HG03039 (cell line): ENCODE measurements around the gene OR10H3.
"Not testable (repeated sequence)": the region's sequence is repeated elsewhere in the genome, so short reads cannot be mapped to it uniquely, and the experiment has no call there.

Experiments used
- ATAC-seq: cut with Tn5 transposase; IDR thresholded peaks from one replicate; pipeline ENCODE4 v1.9.1; 2021; ENCODE audit warnings: mild to moderate bottlenecking, moderate library complexity; ENCODE audit not compliant: unreplicated experiment

The OR10H3 gene, protein sequence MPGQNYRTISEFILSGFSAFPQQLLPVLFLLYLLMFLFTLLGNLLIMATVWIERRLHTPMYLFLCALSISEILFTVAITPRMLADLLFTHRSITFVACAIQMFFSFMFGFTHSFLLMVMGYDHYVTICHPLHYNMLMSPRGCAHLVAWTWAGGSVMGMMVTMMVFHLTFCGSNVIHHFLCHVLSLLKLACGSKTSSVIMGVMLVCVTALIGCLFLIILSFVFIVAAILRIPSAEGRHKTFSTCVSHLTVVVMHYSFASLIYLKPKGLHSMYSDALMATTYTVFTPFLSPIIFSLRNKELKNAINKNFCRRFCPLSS

GRCh38 chr19:15737722-15738121 is at the start of gene OR10H3:
OR10H3 (plus strand) TSS chr19:15737985; CDS start chr19:15741393, 3,408 bp downstream.
- ATAC-seq, result no peak

DNA sequence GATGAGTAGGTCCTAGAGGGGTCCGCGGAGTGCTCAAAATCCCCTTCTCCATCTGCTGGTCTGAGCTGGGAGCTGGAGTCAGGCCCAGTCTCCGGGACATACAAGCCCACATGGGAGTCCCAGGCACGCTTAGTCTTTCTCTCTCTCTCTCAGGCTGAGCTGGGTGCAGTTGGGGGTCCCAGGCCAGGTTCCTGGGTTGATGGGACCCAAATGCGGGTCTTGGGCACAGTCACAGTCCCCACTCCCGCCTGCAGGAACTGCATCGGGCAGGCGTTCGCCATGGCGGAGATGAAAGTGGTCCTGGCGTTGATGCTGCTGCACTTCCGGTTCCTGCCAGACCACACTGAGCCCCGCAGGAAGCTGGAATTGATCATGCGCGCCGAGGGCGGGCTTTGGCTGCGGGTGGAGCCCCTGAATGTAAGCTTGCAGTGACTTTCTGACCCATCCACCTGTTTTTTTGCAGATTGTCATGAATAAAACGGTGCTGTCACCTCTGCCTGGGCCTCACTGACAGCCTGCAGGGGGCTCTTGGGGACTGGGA is 41.1 kb upstream of the OR10H3 start:
- no peak for ATAC-seq

DNA sequence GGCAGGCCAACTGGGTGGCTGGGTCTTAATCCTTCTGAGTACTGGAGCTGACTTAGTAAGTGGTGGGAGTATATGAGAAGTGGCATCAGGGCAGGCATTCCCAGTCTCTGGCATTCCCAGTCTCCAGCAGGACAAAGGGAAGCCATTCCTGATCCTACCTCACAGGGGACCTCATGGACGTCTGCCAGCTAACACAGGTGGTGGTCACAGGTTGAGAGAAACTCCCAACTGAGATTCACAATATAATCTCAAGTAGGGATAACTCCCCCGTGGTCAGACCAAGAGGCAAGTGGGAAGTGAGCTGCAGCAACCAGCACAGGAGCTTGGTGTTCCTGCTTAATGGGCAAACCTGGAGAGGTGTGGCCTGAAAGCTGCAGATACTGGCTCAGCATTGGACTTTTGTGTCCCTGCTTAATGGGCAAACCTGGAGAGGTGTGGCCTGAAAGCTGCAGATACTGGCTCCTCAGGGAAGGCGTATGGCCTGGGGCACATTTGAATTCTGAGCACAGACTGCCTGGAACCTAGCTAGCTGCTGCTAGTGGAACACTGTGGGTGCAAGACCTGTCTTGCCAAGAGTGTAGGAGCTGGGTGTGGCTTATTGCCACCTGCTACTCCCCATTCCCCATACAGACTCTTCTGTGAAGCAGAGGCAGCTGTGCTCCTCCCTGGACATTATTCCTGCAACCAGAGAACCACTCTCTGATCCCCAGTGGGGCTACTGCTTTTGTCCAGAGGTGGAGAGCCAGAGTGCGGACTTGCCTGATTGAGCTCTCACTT is 35.8 kb upstream of the OR10H3 start:
- no peak for ATAC-seq

DNA sequence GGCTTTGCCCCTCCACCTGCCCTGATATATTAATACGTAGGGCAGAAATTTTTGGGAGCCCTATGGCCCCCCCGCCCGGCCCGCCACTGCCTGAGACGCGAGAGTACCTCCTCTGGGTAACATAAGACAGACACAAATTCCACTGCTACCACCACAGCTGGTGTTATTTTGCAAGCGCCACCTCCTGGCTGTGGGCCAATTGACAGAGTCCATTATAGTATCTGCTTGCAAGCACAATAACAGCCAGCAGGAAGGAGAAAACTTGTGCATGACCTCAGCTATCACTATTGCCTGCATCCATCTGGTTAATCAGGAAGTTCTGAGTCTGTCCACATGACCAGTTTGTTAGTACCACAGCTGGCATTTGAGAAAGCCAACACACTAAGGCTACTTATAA is 35.3 kb upstream of the OR10H3 start:
- ATAC-seq, result no peak

- ATAC-seq, result no peak
These were observed 23.1 kb upstream of the OR10H3 start for GRCh38 chr19:15714638-15715037.

- no peak for ATAC-seq
These were observed 22.1 kb upstream of the OR10H3 start for GRCh38 chr19:15715642-15716041.

- no peak for ATAC-seq
These were observed 20.0 kb upstream of the OR10H3 start for GRCh38 chr19:15717809-15718208.

GRCh38 chr19:15721268-15721667 is 16.5 kb upstream of the OR10H3 start:
- no peak for ATAC-seq

- ATAC-seq, result no peak
These were observed 14.8 kb upstream of the OR10H3 start for GRCh38 chr19:15722956-15723355.

- no peak for ATAC-seq
These were observed 10.1 kb upstream of the OR10H3 start, which contains the start of gene OR10H2 for GRCh38 chr19:15727724-15728123. OR10H2 (plus strand) TSS chr19:15728024; CDS start chr19:15728044, 20 bp downstream.

- no peak for ATAC-seq
These were observed 7.2 kb upstream of the OR10H3 start for GRCh38 chr19:15730538-15730937.

DNA sequence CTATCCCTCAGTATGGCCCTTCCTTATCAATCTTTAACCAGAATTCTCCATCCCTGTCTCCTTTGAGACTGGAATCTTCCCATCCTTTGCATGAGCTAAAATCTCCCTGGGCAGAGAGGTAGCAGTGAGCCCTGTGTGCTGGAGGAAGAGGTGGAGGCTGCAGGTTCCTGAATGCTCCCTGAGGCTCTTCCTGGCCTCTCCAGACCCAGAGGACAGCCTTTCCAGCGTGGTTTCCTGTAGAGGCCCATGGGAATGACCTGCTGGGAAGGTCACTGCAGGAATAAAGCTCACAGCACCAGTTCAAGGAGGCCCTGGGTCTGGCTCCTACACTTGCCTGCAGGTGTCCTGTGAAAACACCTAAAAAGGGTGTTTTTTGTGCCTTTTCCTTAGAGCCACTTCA is 5.4 kb upstream of the OR10H3 start:
- no peak for ATAC-seq

DNA sequence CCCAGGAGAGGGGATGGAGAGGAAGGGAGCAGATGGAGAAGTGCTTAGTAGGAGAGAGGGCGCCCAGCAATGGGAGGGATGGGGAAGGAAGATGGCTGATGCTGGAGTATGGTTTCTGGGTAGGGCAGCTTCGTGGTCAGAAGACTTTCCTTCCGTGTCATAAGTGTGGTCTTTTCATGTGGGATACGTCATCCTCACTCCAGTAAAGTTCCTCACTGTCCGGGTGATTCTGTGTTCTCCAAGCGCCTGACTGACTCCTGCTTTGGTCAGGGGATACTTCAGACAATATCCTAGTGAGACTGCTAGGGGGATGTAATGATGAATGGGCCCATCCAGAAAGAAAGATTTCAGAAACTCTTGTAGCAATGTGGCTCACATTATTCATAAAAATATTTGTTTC is 3.9 kb upstream of the OR10H3 start:
- ATAC-seq, result no peak

DNA sequence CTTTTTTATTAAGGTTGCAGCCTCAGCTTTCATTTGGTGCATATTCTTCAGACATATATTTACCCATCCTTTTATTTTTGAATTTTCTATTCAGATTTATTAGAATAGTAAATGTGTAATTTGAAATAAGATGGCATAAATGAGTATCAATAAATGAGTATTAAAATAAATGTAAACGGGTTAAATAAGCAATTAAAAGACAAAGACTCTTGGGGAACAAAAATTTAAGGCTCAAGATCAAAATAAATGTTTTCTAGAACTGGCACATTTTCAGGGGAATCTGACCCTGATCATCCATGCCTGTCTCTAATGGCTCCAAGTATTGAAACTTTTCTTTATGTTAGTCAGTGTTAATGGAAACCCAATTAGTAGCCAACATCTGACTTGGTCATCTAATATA is 3.0 kb downstream of the OR10H3 start:
- ATAC-seq, result no peak

- no peak for ATAC-seq
These were observed 10.5 kb downstream of the OR10H3 start for GRCh38 chr19:15748239-15748638.

DNA sequence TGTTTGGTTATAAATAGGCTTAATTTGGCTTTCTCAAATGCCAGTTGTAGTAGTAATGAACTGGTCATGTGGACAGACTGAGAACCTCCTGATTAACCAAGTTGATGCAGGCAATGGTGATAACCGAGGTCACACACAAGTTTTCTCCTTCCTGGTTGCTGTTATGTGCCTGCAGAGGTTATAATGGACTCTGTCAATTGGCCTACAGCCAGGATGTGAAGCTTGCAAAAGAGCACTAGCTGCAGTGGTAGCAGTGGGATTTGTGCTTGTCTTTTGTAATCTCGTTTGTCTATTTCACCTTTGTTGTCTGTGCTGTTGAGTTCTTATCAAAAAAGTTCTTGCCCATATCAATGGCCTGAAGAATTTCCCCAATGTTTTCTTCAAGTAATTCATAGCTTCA is 20.6 kb downstream of the OR10H3 start:
- no peak for ATAC-seq

DNA sequence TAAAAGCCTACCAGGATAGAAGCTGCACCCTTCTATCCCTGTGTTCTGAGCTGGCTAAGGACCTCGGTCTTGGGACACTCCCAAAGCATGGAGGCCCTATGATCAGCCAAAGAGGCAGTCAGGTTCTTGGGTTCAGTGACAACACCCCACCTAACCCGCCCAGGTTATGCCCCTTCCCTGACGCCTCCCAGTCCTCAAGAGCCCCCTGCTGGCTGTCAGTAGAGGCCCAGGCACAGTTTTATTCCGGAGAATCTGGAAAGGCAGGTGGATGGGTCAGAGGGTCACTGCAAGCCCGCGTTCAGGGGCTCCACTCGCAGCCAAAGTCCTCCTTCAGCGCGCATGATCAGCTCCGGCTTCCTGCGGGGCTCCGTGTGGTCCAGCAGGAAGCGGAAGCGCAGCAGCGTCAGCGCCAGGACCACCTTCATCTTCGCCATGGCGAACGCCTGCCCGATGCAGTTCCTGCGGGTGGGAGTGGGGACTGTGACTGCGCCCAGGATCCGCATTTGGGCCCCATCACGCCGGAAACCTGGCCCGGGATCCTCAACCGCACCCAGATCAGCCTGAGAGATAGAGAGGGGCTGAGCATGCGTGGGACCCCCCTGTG is 22.3 kb downstream of the OR10H3 start:
- no peak for ATAC-seq

GRCh38 chr19:15769586-15769985 is 31.8 kb downstream of the OR10H3 start:
- ATAC-seq, result no peak

DNA sequence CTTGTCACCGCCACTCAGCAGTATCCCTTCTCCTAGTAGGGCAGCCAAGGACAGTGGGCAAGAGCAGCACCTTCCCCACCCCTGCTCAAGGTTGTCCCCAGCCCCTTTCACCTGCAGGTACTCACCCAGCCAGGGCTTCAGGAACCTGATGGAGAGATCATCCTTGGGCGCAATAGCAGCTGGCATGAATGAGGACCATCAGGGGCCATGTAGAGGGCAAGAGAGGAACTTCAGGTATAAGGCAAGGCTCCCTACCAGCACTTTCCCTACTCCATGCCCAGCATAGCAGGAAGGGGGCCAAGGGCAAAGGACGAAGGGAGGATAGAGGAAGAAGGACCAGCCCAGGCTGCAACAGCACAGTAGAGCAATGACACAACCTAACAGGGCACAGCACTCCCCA is 36.4 kb downstream of the OR10H3 start:
- ATAC-seq, result not testable (repeated sequence)

DNA sequence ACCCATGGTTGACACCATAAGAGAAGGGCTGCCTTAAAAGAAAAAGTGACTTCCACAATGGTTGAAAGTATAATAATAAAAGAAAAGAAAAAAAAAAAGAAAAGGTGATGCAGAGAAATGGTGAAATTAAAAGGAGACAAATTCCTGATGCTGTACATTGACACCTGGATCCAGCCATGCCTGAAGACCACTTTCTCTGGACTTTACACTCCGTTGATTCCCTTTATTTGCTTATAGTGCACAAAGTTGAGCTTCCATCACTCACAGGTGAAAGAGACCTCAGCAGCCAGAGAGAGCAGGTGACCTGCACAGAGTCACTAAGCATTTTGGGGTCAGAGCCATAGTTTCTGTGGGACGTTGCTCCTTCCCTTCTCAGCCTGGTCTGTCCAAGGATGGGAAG is 37.5 kb downstream of the OR10H3 start:
- no peak for ATAC-seq

DNA sequence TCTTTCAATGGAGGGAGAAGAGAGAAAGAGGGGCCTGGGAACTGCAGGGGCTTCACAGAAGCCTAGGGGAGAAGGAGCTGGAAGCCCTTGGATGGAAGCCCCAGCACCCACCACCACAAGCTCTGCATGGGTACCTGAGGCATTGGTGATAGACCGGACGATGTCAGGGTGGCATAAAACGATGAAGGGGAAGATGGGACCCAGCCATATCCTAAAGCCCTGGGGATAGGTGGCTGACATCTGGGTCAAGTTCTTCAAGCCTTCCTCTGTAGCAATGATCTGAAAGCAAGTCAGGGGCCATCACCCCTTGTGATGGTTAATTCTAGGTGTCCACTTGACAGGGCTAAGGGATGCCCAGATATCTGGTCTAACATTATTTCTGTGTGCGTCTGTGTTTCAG is 38.5 kb downstream of the OR10H3 start:
- no peak for ATAC-seq
